HG03103 (cell line): ENCODE data around the gene CHSY1.
"Not testable (repeated sequence)": the region's sequence is repeated elsewhere in the genome, so short reads cannot be mapped to it uniquely, and the experiment has no call there.

Experiments
- ATAC-seq: cut with Tn5 transposase; IDR thresholded peaks from one replicate; pipeline ENCODE4 v1.9.1; 2021; ENCODE audit warnings: low read depth; ENCODE audit not compliant: unreplicated experiment

CHSY1 gene

GRCh38 chr15:101246391-101246790, 5.5 kb downstream of the CHSY1 start:
- ATAC-seq, result no peak

DNA sequence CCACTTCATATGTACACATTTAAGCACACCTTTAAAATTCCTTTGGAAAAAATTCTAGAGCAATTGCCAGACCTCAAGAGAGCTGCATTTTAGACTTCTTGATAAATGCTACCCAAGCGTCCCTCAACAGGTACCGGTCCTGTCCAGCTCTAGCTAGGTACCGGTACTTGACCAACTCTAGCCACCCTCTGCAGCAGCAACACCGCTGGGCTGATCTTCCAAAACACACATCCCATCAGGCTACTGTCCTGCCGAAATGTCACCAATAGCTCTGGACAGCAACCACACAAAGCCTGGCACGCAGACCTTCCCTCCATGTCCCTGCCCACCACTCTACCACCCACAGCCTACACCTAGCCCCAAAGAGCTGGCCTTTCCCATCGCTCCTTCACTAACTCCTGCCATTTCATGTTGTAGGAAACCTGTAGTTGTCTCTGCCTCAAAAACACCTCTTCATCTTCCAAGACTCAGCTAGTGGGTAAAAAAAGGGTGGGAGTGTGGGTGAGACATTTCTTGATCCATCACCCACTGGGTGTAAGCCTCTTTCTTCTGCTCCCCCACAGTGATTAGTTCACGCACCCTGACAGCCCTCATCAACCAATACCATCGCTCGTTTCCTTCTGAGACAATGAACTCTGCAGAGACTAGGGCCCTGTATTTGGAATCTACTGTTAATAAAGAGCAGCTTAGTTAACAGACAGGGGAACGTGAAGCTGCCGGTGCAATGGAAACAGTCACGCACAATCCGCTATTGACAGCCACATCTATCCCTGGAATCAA, 6.8 kb downstream of the CHSY1 start:
- ATAC-seq, result no peak

DNA sequence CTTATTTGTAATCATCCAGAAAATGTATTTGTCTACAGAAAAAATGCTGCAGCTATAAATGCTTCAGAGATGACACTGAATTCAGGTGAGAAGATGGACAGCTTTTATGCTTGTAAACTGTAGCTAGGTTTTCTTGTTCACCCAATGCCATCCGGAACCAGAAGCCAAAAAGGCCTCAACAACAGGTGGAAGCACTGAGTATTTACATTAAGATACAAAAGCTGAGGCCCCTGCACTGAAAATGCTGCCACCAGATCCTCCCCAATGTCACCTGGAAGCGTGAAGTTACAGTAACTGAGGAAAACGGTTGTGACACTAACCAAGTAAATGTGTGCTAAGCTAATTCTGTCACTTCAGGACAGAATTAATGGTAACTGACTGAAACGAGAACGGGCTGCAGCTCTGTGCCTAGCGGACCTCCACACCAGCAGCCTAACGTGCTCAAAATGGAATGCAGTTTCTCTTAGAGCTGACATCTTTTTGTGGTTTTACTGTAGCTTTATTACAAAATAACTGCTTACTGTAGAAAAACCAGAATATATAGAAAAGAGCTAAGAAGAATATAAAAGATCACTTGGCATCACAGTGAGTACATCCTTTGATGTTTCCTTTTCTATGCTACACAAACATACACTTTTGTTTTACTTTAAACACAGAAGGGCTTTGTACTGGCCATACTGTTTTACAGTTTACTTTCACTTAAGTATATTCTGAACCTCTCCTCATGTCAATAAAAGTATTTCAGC, 7.6 kb downstream of the CHSY1 start:
- no peak for ATAC-seq

- no peak for ATAC-seq
Observed at GRCh38 chr15:101243420-101243819, 8.4 kb downstream of the CHSY1 start.

DNA sequence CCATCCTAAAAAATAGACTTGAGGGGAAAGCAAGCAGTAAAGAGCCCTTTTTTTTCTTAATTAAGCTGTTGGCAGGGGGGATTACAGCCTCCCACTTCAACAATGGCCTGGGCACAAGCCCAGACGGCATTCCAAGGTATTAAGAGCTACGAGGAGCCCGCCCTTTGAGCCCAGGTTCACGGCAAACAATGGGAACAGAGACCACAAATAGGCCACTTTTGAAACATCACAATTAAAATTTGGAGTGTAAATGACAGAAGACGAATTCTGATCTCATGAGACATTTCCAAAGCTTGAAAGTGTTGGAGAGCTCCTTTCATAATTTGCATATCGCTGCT, 8.9 kb downstream of the CHSY1 start:
- ATAC-seq, result no peak

DNA sequence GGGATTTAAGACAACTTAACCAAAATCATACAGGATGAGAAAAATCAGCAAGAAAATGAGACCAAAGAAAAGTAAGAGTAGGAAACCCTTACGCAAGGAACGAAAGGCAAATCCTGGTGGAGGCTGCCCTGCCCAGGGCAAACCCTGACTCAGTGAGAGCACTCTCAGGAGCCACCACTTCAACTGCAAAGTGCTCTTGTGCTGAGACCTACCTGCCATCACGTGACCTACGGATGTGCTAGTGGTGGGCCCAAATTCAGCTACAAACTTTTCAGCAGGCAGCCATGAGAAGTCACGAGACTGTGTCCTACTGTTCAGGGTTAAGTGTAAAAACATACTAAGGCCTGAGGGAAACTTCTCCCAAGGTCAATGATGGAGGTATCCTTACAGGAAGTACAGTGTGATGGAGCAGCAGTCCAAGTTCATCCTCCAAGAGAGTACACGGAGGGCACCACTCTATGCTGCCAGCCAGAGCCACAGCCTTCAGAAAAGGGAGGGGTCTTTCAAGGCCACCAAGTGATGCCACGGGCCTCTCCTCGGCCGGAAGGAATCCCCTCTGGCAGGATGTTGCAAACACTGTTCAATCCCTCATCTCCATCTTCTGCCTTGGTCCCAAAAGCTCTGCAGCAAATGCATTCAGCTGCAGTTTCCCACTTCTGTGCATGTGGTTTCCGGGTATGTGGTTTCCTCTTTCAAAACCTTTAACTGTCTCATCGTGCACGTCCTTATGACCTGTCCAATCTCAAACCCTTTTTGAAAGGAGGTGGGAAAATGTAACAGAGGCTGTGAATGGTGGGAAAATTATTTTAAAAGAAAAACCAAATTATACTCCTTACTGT, 9.5 kb downstream of the CHSY1 start:
- peak; percentile 73 for ATAC-seq

GRCh38 chr15:101240358-101240757, 11.5 kb downstream of the CHSY1 start:
- ATAC-seq, result no peak

GRCh38 chr15:101239724-101240136, 12.1 kb downstream of the CHSY1 start:
- ATAC-seq, result no peak

DNA sequence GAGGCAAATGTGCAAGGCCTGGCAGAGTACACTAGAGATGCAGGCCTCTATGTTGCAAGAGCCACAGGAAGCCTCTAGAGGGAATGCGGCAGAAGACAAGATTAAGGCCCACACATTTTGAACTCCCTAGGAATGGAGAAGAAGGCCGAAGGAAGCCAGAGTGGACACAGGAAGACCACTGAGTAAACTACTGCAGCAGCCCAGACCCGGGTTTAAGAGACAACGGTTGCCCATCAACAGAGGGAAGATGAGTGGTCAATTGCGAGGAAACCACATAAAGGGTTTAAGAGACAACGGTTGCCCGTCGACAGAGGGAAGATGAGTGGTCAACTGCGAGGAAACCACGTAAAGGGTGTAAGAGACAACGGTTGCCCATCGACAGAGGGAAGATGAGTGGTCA, 14.6 kb downstream of the CHSY1 start:
- ATAC-seq, result no peak

- no peak for ATAC-seq
Observed at GRCh38 chr15:101233651-101234280, 18.1 kb downstream of the CHSY1 start.

DNA sequence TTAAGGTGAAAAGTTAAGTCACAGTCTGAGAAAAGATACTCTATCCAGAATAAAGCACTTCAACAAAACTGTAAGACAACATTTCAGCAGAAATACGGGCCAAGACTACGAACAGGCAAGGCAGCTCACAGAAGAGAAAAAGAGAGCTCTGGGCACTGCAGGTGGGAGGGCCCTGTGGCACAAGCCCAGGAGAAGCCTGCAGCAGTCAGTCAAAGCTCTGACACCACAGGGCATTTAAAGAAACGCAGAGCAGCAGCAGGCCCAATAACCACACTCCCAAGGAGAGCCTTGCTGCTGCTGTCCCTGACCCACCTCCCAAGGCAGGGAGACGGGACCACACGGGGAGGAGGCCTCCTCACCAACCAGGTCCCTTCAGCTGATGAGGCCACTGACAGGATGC, 19.2 kb downstream of the CHSY1 start:
- ATAC-seq, result no peak

DNA sequence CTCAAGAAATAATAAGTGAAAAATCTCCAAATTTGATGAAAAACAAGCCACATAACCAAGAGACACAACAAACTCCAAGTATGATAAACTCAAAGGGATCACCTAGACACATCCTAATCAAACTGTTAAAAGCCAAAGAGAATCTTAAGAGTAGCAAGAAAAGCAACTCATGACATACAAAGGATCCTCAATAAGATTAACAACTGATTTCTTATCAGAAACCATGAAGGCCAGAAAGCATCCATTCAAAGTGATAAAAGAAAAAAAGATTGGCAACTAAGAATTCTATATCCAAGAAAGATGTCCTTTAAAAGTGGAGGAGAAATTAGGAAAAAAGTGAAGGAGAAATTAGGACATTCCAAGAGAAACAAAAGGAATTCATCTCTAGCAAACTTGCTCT, 23.5 kb downstream of the CHSY1 start:
- ATAC-seq, result no peak

DNA sequence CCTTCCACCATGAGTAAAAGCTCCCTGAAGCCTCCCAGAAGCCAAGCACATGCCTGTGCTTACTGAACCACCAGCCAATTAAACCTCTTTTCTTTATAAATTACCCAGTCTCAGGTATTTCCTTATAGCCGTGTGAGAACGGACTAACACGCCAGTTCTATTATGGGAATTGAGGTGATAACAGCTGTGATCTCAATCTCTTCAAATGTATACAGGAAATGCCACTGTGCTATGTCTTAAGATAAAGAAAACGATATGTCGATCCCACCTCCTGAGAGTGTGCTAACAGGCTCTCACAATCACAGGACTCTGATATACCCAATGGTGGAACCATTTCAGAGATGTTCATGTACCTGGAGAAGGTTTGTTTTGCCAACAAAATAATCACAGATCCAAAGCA, 26.2 kb downstream of the CHSY1 start:
- no peak for ATAC-seq

- ATAC-seq, result no peak
Observed at GRCh38 chr15:101221902-101222301, 29.9 kb downstream of the CHSY1 start.

GRCh38 chr15:101220060-101220459, 31.8 kb downstream of the CHSY1 start:
- ATAC-seq, result no peak

GRCh38 chr15:101219441-101219840, 32.4 kb downstream of the CHSY1 start:
- ATAC-seq, result no peak

GRCh38 chr15:101217446-101217845, 34.4 kb downstream of the CHSY1 start:
- ATAC-seq, result no peak

DNA sequence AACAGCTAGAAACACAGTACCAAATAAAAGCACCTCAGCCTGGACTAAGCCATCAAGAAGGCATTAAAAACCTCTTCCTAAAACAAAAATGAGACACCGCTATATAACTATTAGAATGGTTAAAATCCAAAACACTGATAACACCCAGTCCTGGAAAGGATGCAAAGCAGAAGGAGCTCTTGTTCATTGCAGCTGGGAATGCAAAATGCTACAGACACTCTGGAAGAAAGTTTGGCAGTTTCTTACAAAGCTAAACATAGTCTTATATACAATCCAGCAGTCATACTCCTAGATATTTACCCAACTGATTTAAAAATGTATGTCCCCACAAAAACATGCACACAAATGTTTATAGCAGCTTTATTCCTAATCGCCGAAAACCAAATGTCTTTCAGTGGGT, 35.7 kb downstream of the CHSY1 start:
- ATAC-seq, result no peak

GRCh38 chr15:101215681-101216080, 36.2 kb downstream of the CHSY1 start:
- ATAC-seq, result no peak

GRCh38 chr15:101214435-101215097, 37.3 kb downstream of the CHSY1 start:
- not testable (repeated sequence) for ATAC-seq
